SU-DHL-6 (cell line): Measurements from ENCODE around the gene DDB1.

Source experiments
- CTCF ChIP-seq: fragments of 200-600 bp; sonication (generic); IDR thresholded peaks from one replicate; pipeline ENCODE4 v1.5.1; 2017; ENCODE audit warnings: antibody characterized with exemption, mild to moderate bottlenecking, low read length, moderate library complexity; ENCODE audit not compliant: insufficient read depth, poor library complexity, severe bottlenecking
- EZH2phosphoT487 ChIP-seq: fragments of 200-600 bp; sonication (generic), shearing (Covaris generic); conservative IDR thresholded peaks from 2 replicates; pipeline ENCODE4 v1.6.1; 2018; ENCODE audit warnings: mild to moderate bottlenecking, antibody characterized with exemption, low read length, moderate library complexity, mixed read lengths

- TF ChIP-seq CTCF (no peak), EZH2phosphoT487 (no peak)
These were observed 24.5 kb upstream of the DDB1 start for GRCh38 chr11:61357233-61357893.
